ENCODE results near the gene AMMECR1. TPM values are rescaled to one million over a fixed set of nuclear protein-coding genes. Genes with fewer than 3 reads are reported as not detected.

Gene AMMECR1
- total and polyA plus RNA-seq, 2 of the 8 experiments (the other 6 are each of a cell fraction or from before 2014, with no cell fraction given): 10.2 to 21.2 TPM

DNA sequence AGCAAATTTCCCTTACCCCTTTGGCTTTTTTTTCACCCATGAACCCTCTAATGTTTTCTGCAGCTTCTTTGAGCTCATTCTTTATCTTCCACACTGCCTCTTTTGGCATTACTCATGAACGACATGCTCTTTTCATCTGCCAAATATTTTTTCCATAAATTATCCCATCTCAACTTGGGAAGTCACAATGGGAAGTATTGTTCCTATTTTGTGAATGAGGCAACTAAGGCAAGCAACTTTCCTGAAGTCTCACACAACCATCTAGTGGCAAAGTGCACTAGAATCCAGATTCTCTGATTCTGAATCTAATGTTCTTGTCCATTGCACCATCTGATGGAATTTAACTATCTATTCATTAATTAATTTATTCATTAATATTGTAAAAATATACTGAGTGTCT is 41.4 kb upstream of the AMMECR1 start:
- no peak for FAIRE-seq
- H3K4me3 ChIP-seq (ENCODE audit: extremely low read depth in 1 of 4, insufficient read depth in 2 of 4, low read depth in 3 of 4, low read length in 4 of 4): no peak overlapping the region
- POLR2A ChIA-PET (ENCODE audit: partially characterized antibody): no interaction called here

More for the DNA sequence above, 41.4 kb upstream of the AMMECR1 start:
- no peak overlapping the region for H4K5ac ChIP-seq (ENCODE audit: insufficient read length, low read depth, low read length)
- no peak overlapping the region for H2BK5ac ChIP-seq (ENCODE audit: low read depth, low read length)
- H2AFZ ChIP-seq (ENCODE audit: low read length): no peak overlapping the region
- H2BK15ac ChIP-seq (ENCODE audit: low read length): no peak overlapping the region
- H3K79me2 ChIP-seq (ENCODE audit: control insufficient read depth in 1 of 2, insufficient read depth in 2 of 2, low read length in 2 of 2): no peaks in the 10 kb centered on the region
- no peak for DNase-seq (ENCODE audit: low read depth in 1 of 2, low spot score in 2 of 2)
- H4K8ac ChIP-seq (ENCODE audit: extremely low read depth, insufficient read depth, low read length): no peak overlapping the region
- H2AK5ac ChIP-seq (ENCODE audit: low read depth, low read length): no peak overlapping the region
- H2BK120ac ChIP-seq (replicated peaks; ENCODE audit: low read depth, low read length): no peak overlapping the region
- H3K27ac ChIP-seq (ENCODE audit: low read depth, low read length): no peak overlapping the region
- H2BK20ac ChIP-seq (ENCODE audit: low read length): no peak overlapping the region
- H4K91ac ChIP-seq (replicated peaks; ENCODE audit: insufficient read length, low read length): no peak overlapping the region
- H2BK12ac ChIP-seq (ENCODE audit: low read depth, low read length): no peak overlapping the region
- H4K20me1 ChIP-seq (replicated peaks in 1 of 2; ENCODE audit: control insufficient read depth in 1 of 2, insufficient read depth in 2 of 2, low read length in 2 of 2): no peaks in the 10 kb centered on the region
- H3K9me3 ChIP-seq (ENCODE audit: insufficient read depth in 2 of 2, low read depth in 1 of 2, low read length in 1 of 2): no peaks in the 10 kb centered on the region
- H3K4me2 ChIP-seq (ENCODE audit: insufficient read depth in 1 of 2, low read depth in 2 of 2, low read length in 2 of 2): no peak overlapping the region
- H3K23me2 ChIP-seq (ENCODE audit: low read depth, low read length): no peaks in the 10 kb centered on the region
- no peak overlapping the region for H3K4ac ChIP-seq (replicated peaks; ENCODE audit: insufficient read length, low read depth, low read length)
- H3K27me3 ChIP-seq (replicated peaks in 1 of 4; ENCODE audit: control insufficient read depth in 3 of 4, extremely low read depth in 1 of 4, insufficient read depth in 3 of 4, low read length in 3 of 4): no peaks in the 10 kb centered on the region
- TF ChIP-seq CEBPB (IDR thresholded peaks at IDR 0.05; ENCODE audit: low read depth, low read length) (no peak), TBP (IDR thresholded peaks at IDR 0.05; ENCODE audit: low read depth, low read length) (no peak), EGR1 (IDR thresholded peaks at IDR 0.05; ENCODE audit: borderline replicate concordance, low read depth, low read length) (no peak), PHF8 (conservative IDR thresholded peaks at IDR 0.05; ENCODE audit: low read depth, low read length) (no peak), CTBP2 (IDR thresholded peaks at IDR 0.05; ENCODE audit: borderline replicate concordance, insufficient read depth, insufficient read length, low read length) (no peak), RXRA (IDR thresholded peaks at IDR 0.05; ENCODE audit: insufficient read depth, low read depth, low read length) (no peak), SIX5 (IDR thresholded peaks at IDR 0.05; ENCODE audit: low read depth, low read length) (no peak), ASH2L (IDR thresholded peaks at IDR 0.05; ENCODE audit: low read length) (no peak), RBBP5 (IDR thresholded peaks at IDR 0.05; ENCODE audit: borderline replicate concordance, low read depth, low read length) (no peak), SAP30 (IDR thresholded peaks at IDR 0.05; ENCODE audit: insufficient read depth, insufficient replicate concordance, low read length) (no peak), RFX5 (IDR thresholded peaks at IDR 0.05; ENCODE audit: borderline replicate concordance, low read depth, low read length) (no peak), HDAC6 (IDR thresholded peaks at IDR 0.05; ENCODE audit: low read depth, low read length) (no peak)
- CTCF ChIA-PET (ENCODE audit: partially characterized antibody): interaction anchor here (0.6 to 1.8 kb wide), 2 partner anchors 14 to 48 kb away, joined by 3 to 7 read pairs; no protein-coding TSS in a partner anchor
- no peak overlapping the region for H3K56ac ChIP-seq (replicated peaks; ENCODE audit: insufficient read length, low read depth, low read length)
- no peaks in the 10 kb centered on the region for H3K36me3 ChIP-seq (ENCODE audit: control insufficient read depth in 2 of 4, insufficient read depth in 4 of 4, low read length in 3 of 4)
- no peaks in the 10 kb centered on the region for H3K4me1 ChIP-seq (replicated peaks in 1 of 4; ENCODE audit: control insufficient read depth in 3 of 4, insufficient read depth in 4 of 4, low read length in 3 of 4)
- no peak overlapping the region for H3K18ac ChIP-seq (ENCODE audit: extremely low read depth, low read length)
- H3K14ac ChIP-seq (ENCODE audit: insufficient read length): no peak overlapping the region
- H3K23ac ChIP-seq (ENCODE audit: insufficient read length): no peak overlapping the region
- no peaks in the 10 kb centered on the region for H3K79me1 ChIP-seq (ENCODE audit: low read depth, low read length)
- 56% methylated on average over 1 of the region's 1 CpG; no CpG with 5 or more reads in 1 of the 2 experiments for WGBS, 2 experiments (ENCODE audit: extremely low coverage in 1 of 2, insufficient coverage in 1 of 2, insufficient read length in 1 of 2, insufficient replicate concordance in 2 of 2, low coverage in 1 of 2, low lambda C conversion rate in 2 of 2, missing lambda C conversion rate in 1 of 2)
- H3K9ac ChIP-seq (replicated peaks in 1 of 4; ENCODE audit: extremely low read depth in 1 of 4, low read depth in 3 of 4, low read length in 3 of 4): no peak overlapping the region
